GM12878 (cell line): ENCODE results near the gene RETREG3. TPM values are rescaled to one million over a fixed set of nuclear protein-coding genes. Genes with fewer than 3 reads are reported as not detected.
A peak's percentile ranks its signal among the peaks of the same experiment; 100 is the strongest.

ENCODE experiments used
- BHLHE40 ChIP-seq, 2 experiments: fragments of 450-650 bp in 1 of 2; IDR thresholded peaks; 2 replicates each; pipeline ENCODE4 v1.6.1; 2011 to 2017; ENCODE audit warnings: low read depth in 2 of 2, borderline replicate concordance in 1 of 2, improper control_type of control experiment in 1 of 2, low read length in 1 of 2, mild to moderate bottlenecking in 1 of 2
- BRCA1 ChIP-seq: IDR thresholded peaks from 2 replicates; pipeline ENCODE4 v1.6.1; 2011; ENCODE audit warnings: low read depth, low read length, improper control_type of control experiment
- CHD2 ChIP-seq: IDR thresholded peaks from 2 replicates; pipeline ENCODE4 v1.6.1; 2011; ENCODE audit warnings: low read depth, low read length, improper control_type of control experiment, borderline replicate concordance
- E2F4 ChIP-seq: IDR thresholded peaks from 2 replicates; pipeline ENCODE4 v1.6.1; 2012; ENCODE audit warnings: low read depth, low read length, improper control_type of control experiment
- EED ChIP-seq: sonication (generic); IDR thresholded peaks from 2 replicates; pipeline ENCODE4 v1.6.1; 2016; ENCODE audit warnings: antibody characterized with exemption, low read depth
- EGR1 ChIP-seq, 2 experiments: IDR thresholded peaks; 1 replicate in 1 of 2; 2 replicates in 1 of 2; pipeline ENCODE4 v1.6.1; 2011 to 2012; ENCODE audit warnings: low read depth in 2 of 2, low read length in 2 of 2, borderline replicate concordance in 1 of 2, mild to moderate bottlenecking in 1 of 2, moderate library complexity in 1 of 2
- EP300 ChIP-seq, 2 experiments: fragments of 150-350 bp in 1 of 2; IDR thresholded peaks; 2 replicates each; pipeline ENCODE4 v1.6.1; 2011 to 2012; ENCODE audit warnings: low read depth in 2 of 2, low read length in 2 of 2, borderline replicate concordance in 1 of 2, improper control_type of control experiment in 1 of 2, inconsistent platforms in 1 of 2; ENCODE audit not compliant: control insufficient read depth in 1 of 2
- JUNB ChIP-seq: IDR thresholded peaks from 2 replicates; pipeline ENCODE4 v1.6.1; 2016; ENCODE audit warnings: antibody characterized with exemption, mild to moderate bottlenecking
- MXI1 ChIP-seq: fragments of 150-350 bp; IDR thresholded peaks from 2 replicates; pipeline ENCODE4 v1.6.1; 2011; ENCODE audit warnings: low read depth, mild to moderate bottlenecking, inconsistent platforms, low read length, improper control_type of control experiment
- NFXL1 ChIP-seq: fragments of 450-650 bp; IDR thresholded peaks from 2 replicates; pipeline ENCODE4 v1.6.1; 2017; ENCODE audit warnings: antibody characterized with exemption, mild to moderate bottlenecking, borderline replicate concordance
- NFYA ChIP-seq: IDR thresholded peaks from 2 replicates; pipeline ENCODE4 v1.6.1; 2011; ENCODE audit warnings: low read depth, mild to moderate bottlenecking, low read length, improper control_type of control experiment, borderline replicate concordance
- NR2C2 ChIP-seq: IDR thresholded peaks from 2 replicates; pipeline ENCODE4 v1.6.1; 2011; ENCODE audit warnings: borderline replicate concordance, low read depth; ENCODE audit not compliant: control insufficient read depth, insufficient read length
- NRF1 ChIP-seq: conservative IDR thresholded peaks from 2 replicates; pipeline ENCODE4 v1.6.1; 2011; ENCODE audit warnings: mild to moderate bottlenecking, low read depth, low read length, improper control_type of control experiment
- PML ChIP-seq: IDR thresholded peaks from 2 replicates; pipeline ENCODE4 v1.6.1; 2012; ENCODE audit warnings: low read length, inconsistent platforms
- RBBP5 ChIP-seq: fragments of 200-600 bp; sonication (generic); conservative IDR thresholded peaks from 2 replicates; pipeline ENCODE4 v1.6.1; 2016
- RCOR1 ChIP-seq: conservative IDR thresholded peaks from 2 replicates; pipeline ENCODE4 v1.6.1; 2012; ENCODE audit warnings: low read depth, low read length, improper control_type of control experiment
- REST ChIP-seq: IDR thresholded peaks from 2 replicates; pipeline ENCODE4 v1.6.1; 2012; ENCODE audit warnings: mild to moderate bottlenecking, low read depth, low read length
- SUPT20H ChIP-seq: IDR thresholded peaks from 2 replicates; pipeline ENCODE4 v1.6.1; 2011; ENCODE audit warnings: low read depth, mild to moderate bottlenecking, low read length, moderate library complexity, borderline replicate concordance; ENCODE audit not compliant: control insufficient read depth
- TARDBP ChIP-seq: IDR thresholded peaks from 2 replicates; pipeline ENCODE4 v1.6.1; 2016; ENCODE audit warnings: borderline replicate concordance
- ZBED1 ChIP-seq: IDR thresholded peaks from 2 replicates; pipeline ENCODE4 v1.6.1; 2016; ENCODE audit warnings: borderline replicate concordance
- ZNF207 ChIP-seq: fragments of 450-650 bp; IDR thresholded peaks from 2 replicates; pipeline ENCODE4 v1.6.1; 2014; ENCODE audit warnings: antibody characterized with exemption, mild to moderate bottlenecking, borderline replicate concordance
- ZNF592 ChIP-seq: fragments of 450-650 bp; IDR thresholded peaks from 2 replicates; pipeline ENCODE4 v1.6.1; 2017; ENCODE audit warnings: mild to moderate bottlenecking, moderate library complexity
- polyA plus RNA-seq, 11 experiments: library from polyadenylated mRNA; depleted of rRNA in 4 of 11; unstranded in 6 of 11; stranded (reverse) in 5 of 11; fragments of >200 nt; fragmentation: Nextera tagmentation in 4 of 11; fragmentation: Illumina TruSeq in 1 of 11; extraction: Ambion mirVana in 4 of 11; extraction: Trizol in 1 of 11; gene quantifications; 1 replicate in 1 of 11; 2 replicates in 10 of 11; pipeline versions ENCODE4 v1.2.1 to v1.2.3, GENCODE V29; 2011 to 2016; ENCODE audit warnings: inconsistent platforms in 2 of 11, missing spikeins in 2 of 11, low read depth in 1 of 11
- total RNA-seq, 4 experiments: library from RNA; depleted of rRNA in 3 of 4; stranded (reverse); fragments of >200 nt in 3 of 4; fragmentation: Illumina TruSeq in 1 of 4; extraction: Trizol in 1 of 4; gene quantifications; 2 replicates each; pipeline versions ENCODE4 v1.2.1 to v1.2.3, GENCODE V29; 2013 to 2021

RETREG3 gene
- total and polyA plus RNA-seq, 10 of the 15 experiments (the other 5 are each of a cell fraction or from before 2014, with no cell fraction given) = 7.0 to 50.6 (median 27.3) TPM

- TF ChIP-seq REST (no peak), EED (no peak), RBBP5 (no peak), RCOR1 (no peak), EGR1 (IDR thresholded peaks at IDR 0.05; ENCODE audit: borderline replicate concordance in 1 of 2, low read depth in 2 of 2, low read length in 2 of 2) (peak in 1 of 2 experiments; percentile 50; a peak in 1 of 3 replicates), EP300 (IDR thresholded peaks at IDR 0.05; ENCODE audit: borderline replicate concordance in 1 of 2, control insufficient read depth in 1 of 2, low read depth in 2 of 2, low read length in 2 of 2) (no peak), TARDBP (no peak), PML (peak; percentile 66; the same call in 1 of the 2 replicates), BHLHE40 (IDR thresholded peaks at IDR 0.05; ENCODE audit: borderline replicate concordance in 1 of 2, low read depth in 2 of 2, low read length in 1 of 2) (peak; percentile 39 to 73; a peak in 3 of 4 replicates), MXI1 (peak; percentile 70), JUNB (no peak), NRF1 (peak; percentile 69), ZNF592 (no peak), NFYA (no peak), BRCA1 (no peak), ZNF207 (peak; percentile 82; the same call in 1 of the 2 replicates), NR2C2 (no peak), NFXL1 (no peak), CHD2 (no peak; the same call in 1 of the 2 replicates), ZBED1 (no peak), E2F4 (0 out of 2 replicates have a peak, but pooled peaks have one; percentile 53), SUPT20H (no peak)
These were observed at the start of gene RETREG3, which contains the start of gene TUBG1 (continued) for GRCh38 chr17:42609182-42609813.
